MG63 (cell line): ENCODE measurements around the gene CST8. TPM values are rescaled to one million over a fixed set of nuclear protein-coding genes. Genes with fewer than 3 reads are reported as not detected.

Source experiments
- DNase-seq: peaks from one replicate; pipeline ENCODE4 v3.0.0-alpha.2; 2020
- H3K27me3 ChIP-seq: fragments of 250-450 bp; sonication (Bioruptor Pico); 2 replicates; pipeline ENCODE4 v1.5.1; 2020; ENCODE audit warnings: mild to moderate bottlenecking, moderate library complexity
- H3K36me3 ChIP-seq: fragments of 250-450 bp; sonication (Bioruptor Pico); 2 replicates; pipeline ENCODE4 v1.5.1; 2020; ENCODE audit warnings: mild to moderate bottlenecking, moderate library complexity
- H3K4me3 ChIP-seq: fragments of 250-450 bp; sonication (Bioruptor Pico); 2 replicates; pipeline ENCODE4 v1.5.1; 2020; ENCODE audit warnings: mild to moderate bottlenecking, moderate library complexity
- H3K9me3 ChIP-seq: fragments of 250-450 bp; sonication (Bioruptor Pico); 2 replicates; pipeline ENCODE4 v1.5.1; 2020; ENCODE audit warnings: mild to moderate bottlenecking, moderate library complexity
- total RNA-seq: library from RNA; depleted of rRNA; stranded (reverse); fragments of >200 nt; shearing (Covaris generic); gene quantifications from 2 replicates; pipeline ENCODE4 v1.2.3, GENCODE V29; 2014; ENCODE audit warnings: low replicate concordance

Gene CST8
- total RNA-seq, 1 experiment from 2014 or later: not detected

DNA sequence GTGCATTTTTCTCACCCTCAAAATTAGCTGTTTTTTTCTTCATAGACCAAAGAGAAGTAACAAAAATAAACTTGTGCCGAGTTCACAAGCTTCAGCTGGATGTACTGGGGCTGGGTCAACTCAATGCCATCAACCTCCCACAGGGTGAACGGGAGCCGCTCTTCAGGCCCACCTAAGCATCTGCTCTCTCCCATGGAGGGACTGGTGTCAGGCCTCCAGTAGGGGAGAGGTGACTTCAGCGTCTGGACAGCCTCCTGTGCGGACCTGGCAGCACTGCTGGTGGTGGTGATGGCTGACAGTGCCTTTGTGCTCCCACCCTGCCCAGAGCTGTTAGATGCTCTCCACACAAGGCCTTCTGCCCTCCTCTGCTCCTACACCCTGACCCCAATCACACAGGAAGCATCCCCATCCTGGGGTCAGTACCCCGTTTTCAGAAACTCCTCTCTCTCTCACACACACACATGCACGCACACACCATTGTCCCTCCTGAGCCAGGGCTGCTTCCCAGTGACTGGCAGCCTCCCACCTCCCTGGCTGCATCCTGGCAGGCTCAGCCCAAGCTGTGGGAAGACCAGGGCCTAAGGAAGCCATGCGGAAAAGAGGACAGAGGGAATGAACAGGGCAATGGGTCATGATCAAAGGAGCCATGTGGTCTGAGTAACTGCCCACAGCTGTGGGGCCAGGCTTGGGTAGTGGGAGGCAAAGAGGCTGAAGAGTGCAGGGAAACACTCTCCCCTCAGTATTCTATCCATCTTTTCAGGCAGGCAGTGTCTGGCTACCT lies 17.7 kb downstream of the CST8 start:
- Histone ChIP-seq H3K9me3 (no peaks in the 10 kb centered on the region), H3K27me3 (no peaks in the 10 kb centered on the region), H3K4me3 (no peak overlapping the region), H3K36me3 (no peaks in the 10 kb centered on the region)
- no peak for DNase-seq

DNA sequence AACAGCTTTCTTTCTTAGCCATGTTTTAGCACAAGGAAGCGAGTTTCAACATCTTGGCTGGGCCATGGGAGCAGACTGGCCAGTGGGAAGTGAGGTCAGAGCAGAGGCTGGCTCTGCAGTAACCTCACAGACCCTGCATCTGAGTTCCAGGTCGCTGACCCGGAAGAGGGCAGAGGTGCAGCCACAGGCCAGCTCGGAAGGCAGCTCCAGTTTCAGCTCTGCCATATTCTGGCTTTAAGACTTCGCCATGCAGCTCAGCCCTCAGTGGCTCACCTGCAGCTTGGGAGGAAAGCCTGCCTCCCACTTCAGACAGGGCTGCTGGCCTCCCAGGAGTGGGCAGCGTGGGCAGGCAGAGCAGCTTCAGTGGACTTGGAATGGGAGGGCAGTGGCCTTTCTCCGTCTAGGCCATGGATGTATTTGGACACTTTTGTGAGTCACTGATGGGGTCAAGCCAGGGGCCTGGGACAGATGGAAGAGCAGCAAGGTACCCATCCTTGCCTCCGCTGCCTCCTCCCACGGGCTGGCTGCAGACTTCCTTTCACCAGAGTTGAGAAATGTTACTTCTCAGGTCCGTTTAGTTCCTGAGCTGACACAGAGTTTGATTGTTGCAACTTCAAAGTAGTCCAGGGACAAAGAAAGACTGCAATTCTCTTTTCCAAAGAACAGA lies 18.5 kb downstream of the CST8 start:
- no peaks in the 10 kb centered on the region for H3K36me3 ChIP-seq
- no peak overlapping the region for H3K4me3 ChIP-seq
- no peaks in the 10 kb centered on the region for H3K9me3 ChIP-seq
- no peak for DNase-seq
- H3K27me3 ChIP-seq: no peaks in the 10 kb centered on the region

DNA sequence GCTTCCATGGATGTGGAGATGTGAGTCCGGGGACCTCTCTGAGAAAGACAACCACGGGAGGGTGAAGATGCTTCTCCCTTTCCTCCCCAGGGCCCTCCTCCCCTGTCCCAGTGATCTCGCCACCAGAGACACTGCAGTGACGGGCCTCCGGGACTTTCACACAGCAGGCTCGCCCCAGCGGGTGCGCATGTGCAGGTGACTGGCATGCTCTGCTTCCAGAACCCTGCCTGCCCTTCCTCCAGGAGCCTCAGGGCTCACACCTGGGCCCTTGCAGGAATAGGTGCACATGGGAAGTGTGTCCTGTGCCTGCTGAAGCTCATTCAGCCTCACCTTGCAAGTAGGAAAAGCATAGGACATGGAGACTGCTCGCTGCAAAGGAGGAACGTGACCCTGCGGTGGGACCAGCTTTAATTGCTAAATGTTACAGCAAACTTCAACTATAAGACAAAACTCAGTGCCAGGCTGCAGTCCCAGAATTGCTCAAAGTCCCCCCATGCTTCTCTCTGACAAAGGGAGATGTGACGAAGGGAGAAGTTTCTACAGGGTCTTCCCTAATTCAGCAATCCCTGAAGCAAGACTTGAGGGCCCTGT lies 19.2 kb downstream of the CST8 start:
- Histone ChIP-seq H3K36me3 (no peaks in the 10 kb centered on the region), H3K27me3 (no peaks in the 10 kb centered on the region), H3K4me3 (no peak overlapping the region), H3K9me3 (no peaks in the 10 kb centered on the region)
- DNase-seq: no peak

DNA sequence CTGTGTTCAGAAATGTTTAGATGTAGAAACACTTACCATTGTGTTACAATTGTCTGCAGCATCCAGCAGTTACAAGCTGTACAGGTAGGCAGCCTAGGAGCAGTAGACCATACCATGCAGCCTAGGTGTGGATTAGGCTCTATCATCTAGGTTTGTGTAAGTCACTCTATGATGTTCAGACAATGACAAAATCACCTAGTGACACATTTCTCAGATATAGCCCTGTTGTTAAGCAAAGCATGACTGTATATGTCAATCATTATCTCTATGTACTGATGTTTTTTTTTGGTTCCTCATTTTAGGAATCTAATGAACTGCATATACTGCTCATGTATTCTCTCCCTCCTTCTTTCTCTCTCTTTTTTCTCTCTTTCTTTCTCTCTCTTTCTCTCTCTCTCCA lies 22.2 kb downstream of the CST8 start:
- no peak for DNase-seq
- Histone ChIP-seq H3K27me3 (no peaks in the 10 kb centered on the region), H3K9me3 (no peaks in the 10 kb centered on the region), H3K36me3 (no peaks in the 10 kb centered on the region), H3K4me3 (no peak overlapping the region)

DNA sequence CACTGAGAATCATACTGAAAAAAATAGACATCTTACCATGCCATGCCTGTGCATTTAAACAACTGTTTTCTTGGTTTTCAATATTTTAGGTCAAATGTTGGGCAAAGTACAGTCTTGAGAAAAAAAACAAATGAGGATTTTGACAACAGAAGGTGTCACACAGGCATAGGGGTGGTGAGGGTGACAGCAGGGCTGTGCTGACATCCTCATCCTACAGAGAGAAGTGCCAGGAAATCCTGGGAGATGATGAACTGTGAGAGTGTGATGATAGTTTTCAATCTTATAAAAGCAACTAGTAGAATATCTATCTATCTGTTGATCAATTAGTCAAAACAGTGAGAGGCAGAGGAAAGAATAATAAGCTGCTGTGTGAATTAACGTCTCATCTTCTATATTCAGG lies 23.9 kb downstream of the CST8 start:
- DNase-seq: no peak
- H3K9me3 ChIP-seq: no peaks in the 10 kb centered on the region
- H3K36me3 ChIP-seq: no peaks in the 10 kb centered on the region
- H3K27me3 ChIP-seq: no peaks in the 10 kb centered on the region
- H3K4me3 ChIP-seq: no peak overlapping the region

DNA sequence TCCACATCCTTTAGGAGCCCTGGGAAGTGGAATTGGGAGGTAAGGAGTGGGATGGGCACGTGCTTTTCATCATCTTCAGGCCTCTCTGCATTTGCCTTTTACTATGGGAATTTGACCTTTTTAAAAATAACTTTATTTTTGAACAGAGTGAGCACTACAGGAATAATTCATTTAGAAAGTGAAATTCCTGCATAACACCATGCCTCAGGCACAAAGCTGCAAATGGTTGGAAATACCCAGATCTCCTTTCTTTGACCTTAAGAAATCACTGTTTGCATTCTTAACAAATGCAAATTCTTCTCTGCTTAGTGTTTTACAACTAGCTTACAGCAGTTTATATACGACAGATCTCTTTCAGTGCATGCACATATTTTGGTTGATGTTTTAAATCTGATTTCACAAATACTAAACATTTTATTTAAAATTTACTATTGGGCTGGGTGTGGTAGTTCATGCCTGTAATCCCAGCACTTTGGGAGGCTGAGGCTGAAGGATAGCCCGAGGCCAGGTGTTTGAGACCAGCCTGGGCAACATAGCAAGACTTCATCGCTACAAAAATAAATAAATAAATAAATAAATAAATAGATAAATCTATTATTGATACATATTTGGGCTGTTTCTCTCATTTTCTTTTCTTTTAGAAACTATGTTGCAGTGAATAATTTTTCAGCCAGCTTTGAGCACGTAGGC lies 24.5 kb downstream of the CST8 start:
- no peaks in the 10 kb centered on the region for H3K27me3 ChIP-seq
- H3K4me3 ChIP-seq: no peak overlapping the region
- no peaks in the 10 kb centered on the region for H3K36me3 ChIP-seq
- DNase-seq: no peak
- H3K9me3 ChIP-seq: no peaks in the 10 kb centered on the region

DNA sequence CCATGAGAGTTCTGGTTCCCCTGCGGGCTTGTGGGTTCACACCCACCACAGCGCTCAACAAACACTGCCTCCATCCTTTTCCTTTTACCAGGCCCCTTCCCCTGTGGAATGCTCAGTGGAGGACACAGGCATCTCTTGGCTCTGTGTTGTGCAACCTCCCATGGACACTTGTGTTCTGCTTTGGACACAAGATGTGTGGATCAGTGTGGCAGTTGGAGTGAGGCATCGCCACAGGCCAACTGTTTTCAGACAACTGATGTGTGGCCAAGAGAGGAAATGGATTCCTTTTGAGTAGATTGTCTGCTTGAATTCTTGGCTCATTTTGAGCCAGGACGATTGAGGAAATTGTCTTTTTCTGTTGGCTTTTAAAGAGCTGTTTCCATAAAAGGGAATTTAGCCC lies 26.8 kb downstream of the CST8 start:
- no peak overlapping the region for H3K4me3 ChIP-seq
- H3K36me3 ChIP-seq: no peaks in the 10 kb centered on the region
- H3K27me3 ChIP-seq: no peaks in the 10 kb centered on the region
- DNase-seq: no peak
- H3K9me3 ChIP-seq: no peaks in the 10 kb centered on the region

DNA sequence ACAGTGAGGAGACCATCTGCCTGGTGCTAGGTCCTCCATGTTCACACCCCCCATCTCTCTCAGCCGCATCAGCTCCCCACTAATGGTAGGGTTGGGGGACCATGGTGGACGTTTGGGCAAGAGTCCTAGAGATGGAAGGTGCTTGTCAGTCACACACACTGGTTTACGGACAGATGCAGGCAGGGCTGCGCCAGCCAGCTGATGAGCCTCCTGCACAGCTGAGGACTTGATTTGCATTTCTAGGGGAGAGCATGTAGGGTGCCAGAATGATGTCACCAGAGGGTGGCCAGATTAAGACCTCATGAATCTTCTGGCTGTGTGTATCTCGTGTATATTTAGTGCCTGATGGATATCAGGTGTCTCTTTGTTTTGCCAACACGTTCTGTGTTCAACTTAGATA lies 28.6 kb downstream of the CST8 start:
- no peak for DNase-seq
- H3K4me3 ChIP-seq: no peak overlapping the region
- H3K9me3 ChIP-seq: no peaks in the 10 kb centered on the region
- H3K27me3 ChIP-seq: no peaks in the 10 kb centered on the region
- no peaks in the 10 kb centered on the region for H3K36me3 ChIP-seq

DNA sequence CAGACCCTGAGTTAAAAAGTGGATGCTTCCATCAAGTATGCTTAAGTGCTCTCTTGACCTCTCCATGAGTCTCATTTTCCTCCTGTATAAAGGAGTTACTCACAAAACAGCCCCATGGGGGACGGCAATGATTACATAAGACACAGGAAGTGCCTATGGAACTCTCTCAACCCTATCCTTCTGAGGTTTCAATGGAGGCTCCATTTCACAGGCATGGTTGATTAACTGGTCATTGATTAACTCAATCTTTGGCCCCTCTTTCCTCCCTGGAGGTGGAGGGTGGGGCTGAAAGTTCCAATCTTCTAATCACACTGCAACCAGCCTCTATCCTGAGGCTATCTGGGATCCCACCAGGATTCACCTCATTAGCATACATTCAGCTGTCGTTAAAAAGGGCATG lies 29.3 kb downstream of the CST8 start:
- H3K36me3 ChIP-seq: no peaks in the 10 kb centered on the region
- DNase-seq: no peak
- H3K27me3 ChIP-seq: no peaks in the 10 kb centered on the region
- H3K4me3 ChIP-seq: no peak overlapping the region
- no peaks in the 10 kb centered on the region for H3K9me3 ChIP-seq

DNA sequence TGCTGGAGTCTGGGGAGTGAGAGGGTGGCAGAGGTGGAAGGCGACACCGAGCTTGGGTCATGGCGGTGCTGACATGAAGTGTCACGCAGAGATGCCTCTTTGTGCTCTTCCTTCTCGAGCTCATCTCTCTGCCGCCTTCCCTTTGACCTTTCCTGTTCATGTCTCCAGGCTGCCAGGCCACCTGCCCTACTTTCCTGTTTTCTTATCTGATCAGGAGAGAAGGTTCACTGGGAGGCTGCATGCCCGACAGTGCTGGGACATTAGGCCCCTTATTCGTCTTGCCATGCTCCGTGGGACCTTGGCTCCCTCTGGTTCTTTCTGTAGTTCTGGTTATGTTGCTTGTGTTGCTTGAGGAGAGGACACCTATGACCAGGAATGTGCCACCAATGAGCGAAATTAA lies 33.2 kb downstream of the CST8 start:
- DNase-seq: no peak

DNA sequence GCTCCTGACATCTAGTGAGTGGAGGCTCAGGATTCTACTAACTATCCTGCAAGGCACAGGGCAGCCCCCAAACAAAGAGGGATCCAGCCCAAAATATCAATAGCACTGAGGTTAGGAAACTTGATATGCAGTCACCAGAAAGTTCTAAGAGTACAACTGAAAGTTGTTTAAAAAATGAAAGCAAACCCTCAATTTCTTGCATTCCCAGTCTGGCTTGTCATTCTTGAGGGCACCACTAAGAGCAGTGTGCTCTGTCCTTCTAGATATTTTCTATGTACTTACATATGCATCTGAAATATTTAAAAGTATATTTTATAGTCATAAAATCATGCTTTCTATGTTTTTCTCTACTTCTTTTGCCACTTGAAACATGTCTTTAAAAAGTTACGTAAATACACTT lies 35.9 kb downstream of the CST8 start:
- H3K36me3 ChIP-seq: no peaks in the 10 kb centered on the region
- no peaks in the 10 kb centered on the region for H3K9me3 ChIP-seq
- DNase-seq: no peak
- H3K4me3 ChIP-seq: no peak overlapping the region
- no peaks in the 10 kb centered on the region for H3K27me3 ChIP-seq

More for the DNA sequence above, 33.2 kb downstream of the CST8 start:
- H3K4me3 ChIP-seq: no peak overlapping the region
- no peaks in the 10 kb centered on the region for H3K9me3 ChIP-seq
- no peaks in the 10 kb centered on the region for H3K27me3 ChIP-seq
- no peaks in the 10 kb centered on the region for H3K36me3 ChIP-seq

DNA sequence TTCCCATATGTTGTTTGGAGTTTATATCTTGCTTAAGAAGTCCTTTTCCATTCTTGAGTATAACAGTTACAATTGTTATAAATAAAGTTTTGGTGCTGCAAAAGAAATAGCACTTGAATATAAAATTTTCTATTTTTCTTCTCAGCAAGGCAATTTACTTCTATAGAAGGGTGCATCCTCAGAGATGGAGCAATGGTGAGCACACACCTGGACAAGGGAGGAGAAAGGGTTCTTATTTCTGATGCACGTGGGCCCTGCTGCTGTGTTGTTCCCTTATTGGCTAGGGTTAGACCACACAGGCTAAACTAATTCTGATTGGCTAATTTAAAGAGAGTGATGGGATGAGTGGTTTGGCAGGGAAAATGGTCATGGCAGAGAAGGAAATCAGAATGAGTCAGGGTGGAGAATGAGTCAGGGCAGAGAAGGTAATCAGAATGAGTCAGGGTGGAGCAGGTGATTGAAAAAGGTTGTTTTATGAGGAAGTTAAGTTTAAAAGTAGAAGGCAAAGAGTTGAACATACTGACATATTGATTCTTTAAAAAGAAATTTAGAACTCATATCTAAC lies 38.0 kb downstream of the CST8 start:
- no peaks in the 10 kb centered on the region for H3K9me3 ChIP-seq
- no peak overlapping the region for H3K4me3 ChIP-seq
- H3K36me3 ChIP-seq: no peaks in the 10 kb centered on the region
- no peaks in the 10 kb centered on the region for H3K27me3 ChIP-seq
- DNase-seq: no peak

DNA sequence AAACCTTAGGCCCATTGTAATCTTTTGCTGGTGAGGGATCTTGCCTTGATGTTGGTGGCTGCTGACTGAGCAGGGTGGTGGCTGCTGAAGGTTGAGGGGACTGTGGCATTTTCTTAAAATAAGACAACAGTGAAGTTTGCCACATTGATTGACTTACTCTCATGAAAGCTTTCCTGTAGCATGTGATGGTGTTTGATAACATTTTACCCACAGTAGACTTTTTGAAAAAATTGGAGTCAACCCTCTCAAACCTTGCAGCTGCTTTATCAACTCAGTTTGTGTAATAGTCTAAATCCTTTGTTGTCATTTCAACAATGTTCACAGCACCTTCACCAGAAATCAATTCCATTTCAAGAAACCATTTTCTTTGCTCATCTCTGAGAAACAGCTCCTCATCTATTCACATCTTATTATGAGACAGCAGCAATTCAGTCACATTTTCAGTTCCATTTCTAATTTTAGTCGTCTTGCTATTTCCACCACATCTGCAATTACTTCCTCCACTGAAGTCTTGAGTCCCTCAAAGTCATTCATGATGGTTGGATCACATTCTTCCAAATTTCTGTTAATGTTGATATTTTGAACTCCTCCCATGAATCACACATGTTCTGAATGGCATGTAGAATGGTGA lies 40.1 kb downstream of the CST8 start:
- DNase-seq: no peak
- H3K9me3 ChIP-seq: no peaks in the 10 kb centered on the region
- H3K36me3 ChIP-seq: no peaks in the 10 kb centered on the region
- no peak overlapping the region for H3K4me3 ChIP-seq
- H3K27me3 ChIP-seq: no peaks in the 10 kb centered on the region

DNA sequence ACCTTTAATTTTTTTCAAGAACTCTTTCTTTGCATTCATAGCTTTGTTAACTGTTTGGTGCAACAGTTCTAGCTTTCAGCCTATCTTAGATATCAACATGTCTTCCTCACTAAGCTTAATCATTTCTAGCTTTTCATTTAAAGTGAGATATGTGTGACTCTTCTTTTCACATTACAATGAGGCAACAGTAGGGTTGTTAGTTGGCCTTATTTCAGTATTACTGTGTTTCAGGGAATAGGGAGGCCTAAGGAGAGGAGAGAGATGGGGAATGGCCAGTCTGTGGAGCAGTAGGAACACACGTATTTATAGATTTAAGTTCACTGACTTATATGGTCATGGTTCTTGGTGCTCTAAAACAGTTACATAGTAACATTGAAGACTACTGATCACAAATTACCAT lies 41.6 kb downstream of the CST8 start:
- no peak overlapping the region for H3K4me3 ChIP-seq
- H3K36me3 ChIP-seq: no peaks in the 10 kb centered on the region
- H3K27me3 ChIP-seq: no peaks in the 10 kb centered on the region
- H3K9me3 ChIP-seq: no peaks in the 10 kb centered on the region
- no peak for DNase-seq

DNA sequence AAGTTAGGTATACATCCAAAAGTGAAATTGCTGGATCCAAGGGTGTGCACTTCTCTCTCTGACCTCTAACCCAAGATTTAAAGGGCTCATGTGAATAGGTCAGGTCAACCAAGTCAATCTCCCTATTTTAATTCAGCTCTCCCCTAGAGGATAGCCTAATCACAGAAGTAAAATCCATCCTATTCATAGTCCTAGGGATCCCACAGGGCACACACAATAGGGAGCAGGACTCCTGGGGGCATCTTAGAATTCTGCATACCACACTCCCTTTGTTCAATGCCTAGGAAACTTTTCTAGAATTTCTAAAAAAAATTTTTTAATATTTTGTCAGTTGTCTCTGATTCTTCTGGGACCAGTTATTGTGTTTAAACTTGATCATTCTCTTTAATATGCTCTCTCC lies 42.2 kb downstream of the CST8 start:
- Histone ChIP-seq H3K36me3 (no peaks in the 10 kb centered on the region), H3K9me3 (no peaks in the 10 kb centered on the region), H3K4me3 (no peak overlapping the region), H3K27me3 (no peaks in the 10 kb centered on the region)
- no peak for DNase-seq

DNA sequence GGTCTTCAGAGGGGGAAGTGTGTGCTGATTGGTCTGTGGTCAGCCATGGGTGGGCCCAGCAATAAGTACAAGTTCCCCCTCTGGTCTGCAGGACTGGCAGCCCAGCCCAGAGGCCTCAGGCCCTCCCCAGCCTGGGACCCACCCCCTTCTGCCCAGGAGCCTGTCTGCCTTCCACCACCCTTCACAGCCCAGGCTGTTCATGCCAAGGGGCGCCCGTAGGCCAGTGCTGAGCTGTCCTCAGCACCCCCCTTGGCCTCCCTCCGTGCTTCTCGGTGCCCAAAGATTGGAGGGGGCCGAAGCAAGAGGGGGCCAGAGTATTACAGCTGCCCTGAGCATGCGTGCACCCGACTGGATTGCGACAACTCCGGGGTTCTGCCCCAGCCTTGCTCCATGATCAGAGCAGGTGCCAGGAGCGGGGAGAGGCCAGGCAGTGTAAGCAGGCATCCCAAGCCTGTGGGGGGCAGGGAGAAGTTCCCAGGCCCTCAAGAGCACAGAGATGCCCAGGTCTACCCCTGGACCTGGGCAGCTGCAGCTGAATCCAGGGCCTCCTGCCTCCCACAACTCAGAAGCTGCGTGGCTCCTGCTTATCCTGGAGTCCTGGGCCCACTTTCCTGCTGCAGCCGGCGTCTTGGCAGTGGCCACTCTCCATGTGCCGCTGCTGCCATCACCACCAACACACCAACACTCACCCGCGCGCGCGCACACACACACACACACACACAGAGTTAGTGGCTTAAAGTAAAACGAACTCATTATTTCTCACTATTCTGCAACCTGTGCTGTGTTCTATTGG lies 44.1 kb downstream of the CST8 start:
- H3K36me3 ChIP-seq: no peaks in the 10 kb centered on the region
- no peak for DNase-seq
- H3K9me3 ChIP-seq: no peaks in the 10 kb centered on the region

More for the DNA sequence above, 44.1 kb downstream of the CST8 start:
- Histone ChIP-seq H3K4me3 (no peak overlapping the region), H3K27me3 (no peaks in the 10 kb centered on the region)
